Measurements from ENCODE around the gene IFIT1.
"Not testable (repeated sequence)": the region's sequence is repeated elsewhere in the genome, so short reads cannot be mapped to it uniquely, and the experiment has no call there.

The IFIT1 gene, protein sequence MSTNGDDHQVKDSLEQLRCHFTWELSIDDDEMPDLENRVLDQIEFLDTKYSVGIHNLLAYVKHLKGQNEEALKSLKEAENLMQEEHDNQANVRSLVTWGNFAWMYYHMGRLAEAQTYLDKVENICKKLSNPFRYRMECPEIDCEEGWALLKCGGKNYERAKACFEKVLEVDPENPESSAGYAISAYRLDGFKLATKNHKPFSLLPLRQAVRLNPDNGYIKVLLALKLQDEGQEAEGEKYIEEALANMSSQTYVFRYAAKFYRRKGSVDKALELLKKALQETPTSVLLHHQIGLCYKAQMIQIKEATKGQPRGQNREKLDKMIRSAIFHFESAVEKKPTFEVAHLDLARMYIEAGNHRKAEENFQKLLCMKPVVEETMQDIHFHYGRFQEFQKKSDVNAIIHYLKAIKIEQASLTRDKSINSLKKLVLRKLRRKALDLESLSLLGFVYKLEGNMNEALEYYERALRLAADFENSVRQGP

GRCh38 chr10:89391907-89392756 lies at the start of gene IFIT1:
Gene IFIT1 (plus strand): TSS chr10:89392623. CDS start chr10:89392713, 90 bp downstream.
- DNase-seq, result peak; percentile 60

DNA sequence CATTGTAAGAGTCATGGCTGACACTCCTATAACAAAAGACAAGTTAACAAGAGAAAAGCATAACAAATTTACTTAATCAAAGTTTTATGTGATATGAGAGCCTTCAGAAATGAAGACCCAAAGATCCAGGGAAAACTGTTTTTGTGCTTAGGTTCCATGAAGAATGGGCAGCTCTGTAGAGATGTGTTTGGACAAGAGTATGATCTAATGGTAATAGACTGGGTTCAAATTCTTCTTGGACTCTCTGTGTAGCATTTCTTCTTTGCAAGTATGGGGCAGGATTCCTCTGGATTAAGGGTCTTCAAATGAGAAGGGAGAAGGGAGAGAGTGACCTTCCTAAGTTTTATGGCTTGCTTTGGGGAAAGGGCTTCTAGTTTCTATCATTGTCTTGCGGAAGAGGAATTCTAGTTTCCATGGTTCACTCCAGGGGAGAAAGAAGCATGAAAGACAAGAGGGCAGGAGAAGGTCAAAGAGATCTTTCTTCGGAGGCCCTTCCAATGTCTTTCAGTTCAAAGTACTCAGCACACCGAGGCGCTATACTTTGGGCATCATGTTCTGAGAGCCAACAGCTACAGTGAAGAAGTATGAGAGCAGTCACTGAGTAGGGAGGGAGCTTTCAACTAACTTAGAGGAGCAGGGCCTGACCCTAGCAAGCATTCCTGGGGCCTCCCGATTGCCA lies 49.2 kb upstream of the IFIT1 start:
- no peak for DNase-seq

DNA sequence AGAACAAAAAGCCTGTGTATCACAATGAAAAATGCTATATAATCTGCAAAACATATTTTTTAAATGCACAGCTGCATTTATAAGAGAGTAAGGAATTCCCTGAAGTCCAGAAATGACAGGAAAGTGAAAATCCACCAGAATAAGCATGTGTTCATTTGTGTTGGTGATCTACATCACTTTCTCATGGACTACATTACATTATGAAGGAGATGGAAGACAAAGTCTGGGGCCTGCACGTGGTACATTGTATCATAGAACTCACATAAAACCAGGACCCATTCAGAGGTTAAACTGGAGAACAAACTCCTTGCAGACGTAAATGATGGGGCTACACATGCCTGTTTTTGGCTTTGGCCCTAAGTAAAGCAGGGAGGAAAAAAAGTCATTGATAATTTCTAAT lies 48.3 kb upstream of the IFIT1 start:
- DNase-seq, result no peak

GRCh38 chr10:89345367-89346000 lies 46.9 kb upstream of the IFIT1 start:
- no peak for DNase-seq

DNA sequence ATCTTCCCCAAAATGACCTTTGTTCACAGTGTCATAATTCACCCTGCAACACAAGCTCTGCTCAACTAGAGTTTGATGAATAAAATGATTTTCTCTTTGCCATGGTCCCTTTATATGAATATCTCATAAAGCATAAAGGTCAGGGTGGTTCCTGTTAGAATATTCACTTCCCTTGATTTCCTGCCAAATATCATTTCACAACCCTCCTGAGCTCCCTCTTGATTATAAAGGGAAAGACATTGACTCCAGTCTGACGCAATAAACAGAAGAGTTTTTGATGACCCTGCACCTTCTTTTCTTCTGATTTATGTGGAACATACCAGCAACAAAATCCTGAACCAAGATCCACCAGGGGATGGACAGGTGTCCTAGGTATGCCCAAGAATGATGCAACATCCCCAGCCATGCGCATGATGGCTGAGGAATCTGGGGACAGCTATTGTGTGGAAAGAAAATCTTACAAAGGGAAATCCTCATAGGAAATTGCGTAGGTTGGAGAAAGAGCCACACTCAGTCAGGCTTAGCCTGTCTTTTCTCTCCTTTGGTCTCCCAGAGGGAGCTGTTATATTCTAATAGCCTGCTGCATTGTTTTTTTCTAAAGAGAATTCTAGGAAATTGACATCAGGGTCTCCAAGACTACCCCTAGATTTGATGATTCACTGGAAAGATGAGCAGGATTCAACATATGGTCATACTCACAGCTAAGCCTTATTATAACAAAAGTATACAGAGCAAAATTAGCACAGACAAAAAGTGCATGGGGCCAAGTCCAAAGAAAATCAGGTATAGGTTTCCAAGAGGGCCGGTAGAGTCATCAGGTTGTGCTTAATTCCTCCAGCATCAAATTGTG lies 45.8 kb upstream of the IFIT1 start:
- DNase-seq, result no peak

DNA sequence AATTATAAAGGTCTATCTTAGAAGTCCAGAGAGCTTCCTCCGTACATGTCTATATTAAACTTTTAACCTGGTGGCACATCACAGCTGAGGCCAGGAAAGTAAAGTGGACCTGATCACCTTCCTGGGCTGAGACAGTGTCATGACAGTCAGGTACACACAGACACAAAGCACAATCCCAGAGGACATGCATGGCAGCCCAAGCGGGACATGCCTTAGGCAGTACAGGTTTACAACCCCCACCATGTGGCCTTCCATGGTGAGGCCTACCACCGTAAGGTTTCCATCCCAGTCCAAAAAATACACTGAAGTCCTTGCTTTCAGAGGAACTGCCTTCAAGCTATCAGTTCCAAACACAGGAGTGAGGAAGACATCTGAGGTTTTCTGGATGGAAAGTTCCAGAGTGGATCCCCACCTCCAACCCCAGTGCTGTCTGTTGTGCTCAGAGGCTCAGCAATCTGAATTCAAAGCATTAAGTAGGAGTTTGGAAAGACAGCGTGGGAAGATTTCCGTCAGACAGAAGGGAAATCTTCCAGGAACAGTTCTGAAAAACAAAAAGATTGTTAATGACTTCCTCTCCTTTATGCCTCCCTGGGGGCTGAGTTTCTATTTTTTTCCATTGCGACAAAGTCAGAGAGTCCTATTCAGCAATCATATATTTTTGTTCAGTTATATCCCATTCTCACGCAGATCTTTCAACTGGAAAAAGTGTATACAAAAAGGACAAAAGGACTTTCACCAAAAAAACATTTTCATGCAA lies 44.5 kb upstream of the IFIT1 start:
- no peak for DNase-seq

DNA sequence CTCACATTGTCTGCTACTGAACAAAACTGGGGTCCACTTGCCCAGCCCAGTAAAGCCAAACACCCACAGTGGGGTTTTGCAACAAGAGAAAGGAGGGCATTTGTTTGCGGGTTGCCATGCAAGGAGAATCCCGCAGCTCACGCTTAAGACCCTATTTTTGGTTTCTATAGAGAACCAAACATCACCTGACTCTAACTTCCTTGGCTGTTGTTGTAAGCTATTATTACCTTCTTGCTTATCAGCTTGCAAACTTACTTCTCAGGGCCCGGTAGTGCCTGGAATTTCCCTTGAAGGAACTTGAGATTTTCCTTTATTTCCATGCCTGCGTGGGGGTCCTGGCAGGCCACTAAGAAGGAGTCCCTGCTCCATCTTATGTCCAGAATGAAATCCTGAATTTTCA lies 43.9 kb upstream of the IFIT1 start:
- DNase-seq, result no peak

- DNase-seq, result no peak
Measured at GRCh38 chr10:89348975-89349374, 43.4 kb upstream of the IFIT1 start.

- not testable (repeated sequence) for DNase-seq
Measured at GRCh38 chr10:89350631-89351315, 41.6 kb upstream of the IFIT1 start.

DNA sequence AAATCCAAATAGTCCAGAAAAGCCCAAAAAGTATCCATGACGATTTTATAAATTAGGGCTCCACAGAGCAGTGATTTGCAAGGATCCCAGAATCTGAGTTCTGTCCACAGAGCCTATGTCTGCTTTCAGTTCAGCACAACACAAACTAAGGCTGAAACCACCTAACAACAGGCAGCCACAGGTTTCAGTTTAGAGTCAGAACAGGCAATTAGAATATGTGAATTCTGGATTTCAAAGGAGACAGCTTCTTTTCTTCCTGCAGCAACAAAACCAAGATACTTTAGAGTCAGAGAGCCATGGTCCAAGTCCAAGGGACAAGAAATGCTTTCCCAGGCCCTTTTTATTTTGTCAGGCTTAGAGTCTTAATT lies 41.0 kb upstream of the IFIT1 start:
- DNase-seq, result peak; percentile 73

DNA sequence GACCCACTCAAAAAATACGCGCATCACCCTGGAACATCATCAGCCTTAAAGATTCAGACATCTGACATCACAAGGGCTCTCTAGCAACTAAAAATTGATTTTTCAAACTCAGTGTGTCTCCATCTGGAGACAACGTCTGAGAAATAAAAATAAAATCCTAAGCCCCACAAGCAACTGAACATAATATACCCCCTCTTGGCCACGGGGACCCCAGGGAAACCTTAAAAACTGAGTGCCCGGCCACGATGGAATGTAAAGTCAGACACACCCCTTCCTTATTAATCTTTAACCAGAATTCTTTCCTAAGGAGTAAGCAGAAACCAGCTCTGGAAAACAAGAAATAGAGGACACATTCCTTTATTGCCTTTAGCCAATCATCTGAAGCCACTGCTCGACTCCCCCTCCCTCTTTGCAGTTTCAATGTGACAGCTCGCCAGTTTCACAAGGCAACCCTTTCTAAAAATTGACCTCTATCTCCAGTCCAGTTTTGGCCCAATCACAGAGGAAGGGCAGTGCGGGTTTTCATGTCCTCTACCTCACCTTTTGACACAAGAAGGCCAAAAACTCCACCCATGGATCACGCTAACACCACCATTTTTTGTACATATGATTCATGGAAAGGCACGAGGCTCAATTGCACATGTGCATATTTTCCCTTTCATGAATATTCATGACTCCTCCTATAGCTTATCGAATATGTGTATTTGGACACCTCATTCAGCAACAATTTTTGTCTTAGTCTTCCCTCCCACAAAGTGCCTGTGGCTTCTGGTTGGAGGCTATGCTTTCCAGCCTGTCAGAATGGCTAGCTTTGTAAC lies 40.4 kb upstream of the IFIT1 start:
- DNase-seq, result no peak

DNA sequence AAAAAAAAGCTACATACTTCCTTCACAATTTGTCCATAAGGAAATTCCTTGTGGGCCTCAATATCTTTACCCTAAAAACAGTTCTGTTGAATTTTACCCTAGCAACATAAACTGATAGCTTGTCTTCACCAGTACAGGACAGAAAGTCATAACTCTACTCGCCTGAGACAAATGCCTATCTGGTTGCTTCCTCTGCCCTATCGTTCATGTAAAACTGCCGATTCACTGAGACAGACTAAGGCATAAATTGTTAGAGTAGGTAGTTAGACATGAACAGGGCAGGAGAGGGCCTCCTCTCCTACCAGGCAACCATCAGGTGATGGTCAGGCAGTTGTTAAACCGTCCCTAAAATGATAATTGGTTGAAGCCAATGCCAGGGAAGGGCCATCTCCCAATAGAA lies 39.6 kb upstream of the IFIT1 start:
- DNase-seq, result no peak

GRCh38 chr10:89355394-89355931 lies 37.0 kb upstream of the IFIT1 start:
- DNase-seq, result no peak

GRCh38 chr10:89357096-89357495 lies 35.3 kb upstream of the IFIT1 start:
- no peak for DNase-seq

- no peak for DNase-seq
Measured at GRCh38 chr10:89357975-89358374, 34.4 kb upstream of the IFIT1 start.

DNA sequence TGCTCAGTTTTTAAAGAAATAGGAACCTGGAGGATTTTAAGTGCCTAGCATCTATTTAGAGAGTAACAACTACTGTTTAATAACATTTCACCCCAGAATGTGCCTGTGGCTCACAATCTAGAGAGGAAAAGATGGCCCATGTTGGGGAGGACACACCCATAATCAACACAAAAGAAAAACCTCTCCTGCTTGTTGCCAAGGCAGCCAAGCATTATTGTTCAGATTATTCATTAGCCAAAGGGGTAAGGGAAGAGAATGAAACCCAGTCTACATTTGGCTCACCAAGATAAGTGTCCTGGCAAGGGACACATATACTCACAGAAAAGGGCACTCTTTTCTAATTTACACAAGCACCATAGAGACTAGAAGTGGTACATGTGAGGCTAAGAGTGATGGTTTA lies 32.3 kb upstream of the IFIT1 start:
- no peak for DNase-seq

DNA sequence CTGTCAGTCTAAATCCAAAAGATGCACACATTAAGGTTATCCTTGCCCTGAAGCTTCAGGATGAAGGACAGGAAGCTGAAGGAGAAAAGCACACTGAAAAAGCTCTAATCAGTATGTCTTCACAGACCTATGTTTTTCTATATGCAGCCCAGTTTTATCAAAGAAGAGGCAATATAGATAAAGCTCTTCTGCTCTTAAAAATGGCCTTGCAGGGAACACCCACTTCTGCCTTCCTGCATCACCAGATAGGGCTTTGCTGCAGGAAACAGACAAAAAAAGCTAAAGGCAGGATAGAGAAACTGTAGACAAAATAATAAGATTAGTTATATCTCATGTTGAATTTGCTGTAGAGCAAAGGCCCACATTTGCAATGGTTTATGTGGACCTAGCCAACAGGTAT lies 29.5 kb upstream of the IFIT1 start:
- no peak for DNase-seq

- DNase-seq, result no peak
Measured at GRCh38 chr10:89363729-89364442, 28.5 kb upstream of the IFIT1 start.

- no peak for DNase-seq
Measured at GRCh38 chr10:89364531-89364930, 27.9 kb upstream of the IFIT1 start.
